Ovary (tissue), 9 donors: ENCODE measurements around the gene RAPGEF6. TPM values are rescaled to one million over a fixed set of nuclear protein-coding genes. Genes with fewer than 3 reads are reported as not detected.

Source experiments
- DNase-seq, 5 donors: peaks; one replicate each; pipeline ENCODE4 v3.0.0-alpha.2; 2019 to 2020
- H3K27ac ChIP-seq, 2 donors: fragments of 200-600 bp; one replicate each; pipeline versions ENCODE4 v1.5.1 to v1.8.0; 2019 to 2022
- H3K27me3 ChIP-seq: fragments of 200-600 bp; one replicate; pipeline ENCODE4 v1.8.0; 2022
- H3K36me3 ChIP-seq: fragments of 200-600 bp; sonication (generic); one replicate; pipeline ENCODE4 v1.5.1; 2019
- H3K4me1 ChIP-seq: one replicate; pipeline ENCODE4 v1.8.1; 2013; ENCODE audit warnings: mild to moderate bottlenecking, moderate library complexity; ENCODE audit not compliant: insufficient read depth
- H3K4me3 ChIP-seq: fragments of 200-600 bp; sonication (generic); one replicate; pipeline ENCODE4 v1.5.1; 2017
- H3K9me3 ChIP-seq, 2 donors: fragments of 200-600 bp in 1 of 2; sonication (generic) in 1 of 2; one replicate each; pipeline versions ENCODE4 v1.5.1 to v1.8.1; 2013 to 2019; ENCODE audit warnings: mild to moderate bottlenecking in 1 of 2, moderate library complexity in 1 of 2
- CTCF ChIP-seq, 3 donors: fragments of 450-650 bp in 2 of 3; fragments of 200-600 bp in 1 of 3; IDR thresholded peaks; one replicate each; pipeline versions ENCODE4 v1.5.1 to v1.8.0; 2016 to 2022; ENCODE audit warnings: antibody characterized with exemption in 3 of 3, mild to moderate bottlenecking in 1 of 3
- EP300 ChIP-seq: sonication (generic); formaldehyde crosslinking; IDR thresholded peaks from one replicate; pipeline ENCODE4 v1.6.1; 2017; ENCODE audit warnings: antibody characterized with exemption
- POLR2A ChIP-seq: fragments of 450-650 bp; IDR thresholded peaks from one replicate; pipeline ENCODE4 v1.6.1; 2017; ENCODE audit warnings: antibody characterized with exemption, mild to moderate bottlenecking, moderate library complexity
- WGBS, 3 donors: extraction: QIAGEN DNeasy Blood & Tissue Kit in 1 of 3; methylation state at CpG; one replicate each; pipeline versions ENCODE4 v1.1.5 to v1.1.7; 2013 to 2017; 5-methylcytosine and 5-hydroxymethylcytosine counted together
- intact Hi-C, 4 donors: fragments of 100-400 bp; cut with DNase I; formaldehyde crosslinking; loops; one replicate each; pipeline versions ENCODE4 v1.11.0 to v1.15.1; 2022 to 2023
- polyA plus RNA-seq, 2 donors: library from polyadenylated mRNA; stranded (reverse); fragments of 200-250 nt in 1 of 2; fragments of 350-450 nt in 1 of 2; fragmentation: Illumina TruSeq in 1 of 2; extraction: RNeasy Lipid Tissue Mini Kit (QIAGEN cat#74804) in 1 of 2; gene quantifications; one replicate each; pipeline ENCODE4 v1.2.3, GENCODE V29; 2013 to 2014
- total RNA-seq, 7 donors: library from RNA; depleted of rRNA in 2 of 7; stranded (reverse); fragments of >200 nt in 2 of 7; fragmentation: NEBNext Ultra II Directional in 3 of 7; extraction: Animal tissue kit (Norgen Biotek cat#: 25700) in 3 of 7; gene quantifications; one replicate each; pipeline versions ENCODE4 v1.1.0 to v1.2.4, GENCODE V29; 2016 to 2023
- donor health status: DM: no; HTN: no; CAD: no; lungs with moderate emphysema.
- donor health status: DM: no; HTN: no; CAD: no.
- donor health status: Bipolar disorder and iron deficiency.
- donor health status: DM: yes; HTN: yes; CAD: no.
- donor health status: DM: no; HTN: no; CAD: no.
- donor health status: DM: yes; HTN: yes; CAD: no.

Gene RAPGEF6
- total and polyA plus RNA-seq, 9 donors = 4.2 to 25.8 (median 18.5) TPM

GRCh38 chr5:131525805-131526204, 109.2 kb downstream of the RAPGEF6 start:
- Histone ChIP-seq H3K9me3 (no peaks in the 10 kb centered on the region), H3K4me3 (no peak overlapping the region), H3K36me3 (no peaks in the 10 kb centered on the region), H3K27me3 (no peaks in the 10 kb centered on the region), H3K27ac (no peak overlapping the region), H3K4me1 (no peaks in the 10 kb centered on the region)
- no peak for TF ChIP-seq EP300
- no peak for TF ChIP-seq CTCF (IDR thresholded peaks at IDR 0.05)
- TF ChIP-seq POLR2A = no peak
- WGBS, 3 donors = 81 to 89% (median 85%) methylated on average over 1 of the region's 1 CpG
- no peak for DNase-seq
- intact Hi-C loops = no loop called here

- 93 to 99% (median 96%) methylated on average over 4 of the region's 4 CpGs for WGBS, 3 donors
- DNase-seq = no peak
- no peaks in the 10 kb centered on the region for H3K27me3 ChIP-seq
- H3K4me1 ChIP-seq = no peaks in the 10 kb centered on the region
- no peaks in the 10 kb centered on the region for H3K36me3 ChIP-seq
- intact Hi-C loops = no loop called here
- no peak overlapping the region for H3K4me3 ChIP-seq
- H3K27ac ChIP-seq = no peak overlapping the region
- H3K9me3 ChIP-seq = no peaks in the 10 kb centered on the region
- TF ChIP-seq EP300 (no peak), POLR2A (no peak), CTCF (IDR thresholded peaks at IDR 0.05) (no peak)
Measured at GRCh38 chr5:131524431-131524830, 110.6 kb downstream of the RAPGEF6 start.

GRCh38 chr5:131523500-131524185, 111.4 kb downstream of the RAPGEF6 start:
- Histone ChIP-seq H3K9me3 (no peaks in the 10 kb centered on the region), H3K36me3 (no peaks in the 10 kb centered on the region), H3K27me3 (no peaks in the 10 kb centered on the region), H3K4me3 (no peak overlapping the region), H3K4me1 (no peaks in the 10 kb centered on the region), H3K27ac (no peak overlapping the region)
- DNase-seq = no peak
- intact Hi-C loops = no loop called here
- no peak for TF ChIP-seq POLR2A
- TF ChIP-seq CTCF (IDR thresholded peaks at IDR 0.05) = no peak
- no peak for TF ChIP-seq EP300

GRCh38 chr5:131521252-131521651, 113.8 kb downstream of the RAPGEF6 start:
- no peaks in the 10 kb centered on the region for H3K27me3 ChIP-seq
- intact Hi-C loops = no loop called here
- H3K36me3 ChIP-seq = no peaks in the 10 kb centered on the region
- DNase-seq = no peak
- H3K4me3 ChIP-seq = no peak overlapping the region
- 90 to 98% (median 97%) methylated on average over 4 of the region's 4 CpGs for WGBS, 3 donors
- H3K9me3 ChIP-seq = no peaks in the 10 kb centered on the region
- no peak overlapping the region for H3K27ac ChIP-seq
- TF ChIP-seq EP300 (no peak), CTCF (IDR thresholded peaks at IDR 0.05) (no peak), POLR2A (no peak)
- H3K4me1 ChIP-seq = no peaks in the 10 kb centered on the region
